Measurements from ENCODE around the gene GRIK4. TPM values are rescaled to one million over a fixed set of nuclear protein-coding genes. Genes with fewer than 3 reads are reported as not detected.
A peak's percentile ranks its signal among the peaks of the same experiment; 100 is the strongest.
"Not testable (repeated sequence)": the region's sequence is repeated elsewhere in the genome, so short reads cannot be mapped to it uniquely, and the experiment has no call there.

GRIK4 gene
- total RNA-seq, 1 experiment from 2014 or later: not detected

- DNase-seq (ENCODE audit: low read depth): no peak
Observed at GRCh38 chr11:120774591-120775386, 263.2 kb downstream of the GRIK4 start.

- no peak for DNase-seq (ENCODE audit: low read depth)
Observed at GRCh38 chr11:120775986-120776951, 264.7 kb downstream of the GRIK4 start.

DNA sequence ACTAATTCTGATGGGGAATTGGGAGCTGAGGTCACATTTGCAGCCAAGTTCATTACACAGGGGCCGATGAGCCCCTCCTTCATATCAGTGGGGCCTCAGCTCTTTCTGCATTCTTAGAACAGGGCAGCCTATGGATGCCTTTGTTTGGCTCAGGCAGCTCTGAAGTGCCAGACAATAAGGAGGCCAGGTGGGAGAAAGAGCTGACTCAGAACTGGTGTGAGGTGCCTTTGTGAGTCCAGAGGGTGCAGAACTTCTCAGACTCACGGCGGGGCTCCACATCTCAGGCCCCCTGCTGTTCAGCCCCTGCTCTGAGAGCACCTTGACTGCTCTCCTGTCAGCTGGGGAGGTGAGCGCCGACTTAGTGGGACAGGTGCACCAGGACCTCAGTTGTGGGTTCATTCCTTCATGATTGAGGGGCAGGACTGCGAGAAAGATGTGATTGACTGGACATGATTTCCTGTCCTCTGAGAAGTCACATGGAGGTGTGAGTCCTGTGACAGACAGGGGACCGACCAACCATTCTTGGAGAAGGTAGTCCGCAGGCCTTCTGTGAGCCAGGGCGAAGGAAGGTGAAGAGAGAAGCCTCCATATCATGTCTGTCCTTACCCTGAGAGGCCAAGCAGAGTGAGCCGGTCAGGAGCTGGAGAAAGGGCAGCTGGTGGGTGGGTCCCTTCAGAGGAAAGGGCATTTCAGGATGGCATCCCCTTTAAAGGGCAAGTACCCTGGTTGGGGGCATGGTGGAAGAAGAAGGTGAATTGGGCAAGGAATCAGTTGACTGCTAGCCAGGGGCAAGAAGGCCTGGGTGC lies 267.3 kb downstream of the GRIK4 start:
- no peak for DNase-seq (ENCODE audit: low read depth)

DNA sequence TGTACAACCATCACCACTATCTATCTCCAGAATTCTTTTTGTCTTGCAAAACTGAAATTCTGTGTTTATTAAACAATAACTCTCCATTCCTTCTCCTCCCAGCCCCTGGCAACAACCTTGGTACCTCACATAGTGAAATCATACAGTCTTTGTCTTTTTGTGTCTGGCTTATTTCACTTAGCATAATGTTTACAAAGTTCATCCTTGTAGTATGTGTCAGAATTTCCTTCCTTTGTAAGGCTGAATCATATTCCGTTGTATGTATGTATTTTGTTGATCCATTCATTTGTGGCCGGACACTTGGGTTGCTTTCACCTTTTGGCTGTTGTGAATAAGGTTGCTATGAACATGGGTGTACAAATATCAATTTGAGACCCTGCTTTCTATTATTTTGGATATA lies 268.7 kb downstream of the GRIK4 start:
- DNase-seq (ENCODE audit: low read depth): no peak

DNA sequence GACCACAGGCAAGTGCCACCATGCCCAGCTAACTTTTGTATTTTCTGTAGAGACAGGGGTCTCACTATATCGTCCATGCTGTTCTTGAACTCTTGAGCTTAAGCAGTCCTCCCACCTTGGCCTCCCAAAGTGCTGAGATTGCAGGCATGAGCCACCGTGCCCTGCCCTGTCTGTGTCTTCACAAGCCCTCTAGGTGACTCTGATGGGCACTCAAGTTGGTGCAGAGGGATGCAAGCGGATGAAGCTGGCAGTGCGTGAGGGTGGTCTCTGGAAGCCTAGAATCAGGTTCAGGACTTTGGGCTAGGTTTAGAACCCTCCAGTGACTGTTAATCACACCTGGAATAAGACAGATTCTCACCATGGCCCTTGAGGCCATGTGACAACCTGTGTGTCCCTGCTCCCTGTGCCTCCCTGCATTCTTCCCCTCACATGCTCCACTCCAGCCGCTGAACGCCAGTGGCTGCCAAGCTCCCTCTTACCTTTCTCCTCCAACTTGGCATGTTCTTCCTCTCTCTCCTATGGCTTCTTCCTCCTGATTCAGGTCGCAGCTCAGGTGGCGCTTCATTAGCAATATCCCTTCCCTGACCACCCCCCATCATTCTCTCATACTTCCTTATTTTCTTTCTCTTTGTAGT lies 270.1 kb downstream of the GRIK4 start:
- no peak for DNase-seq (ENCODE audit: low read depth)

GRCh38 chr11:120784566-120785251 lies 273.2 kb downstream of the GRIK4 start:
- DNase-seq (ENCODE audit: low read depth): no peak

- no peak for DNase-seq (ENCODE audit: low read depth)
Observed at GRCh38 chr11:120785576-120785975, 274.0 kb downstream of the GRIK4 start.

DNA sequence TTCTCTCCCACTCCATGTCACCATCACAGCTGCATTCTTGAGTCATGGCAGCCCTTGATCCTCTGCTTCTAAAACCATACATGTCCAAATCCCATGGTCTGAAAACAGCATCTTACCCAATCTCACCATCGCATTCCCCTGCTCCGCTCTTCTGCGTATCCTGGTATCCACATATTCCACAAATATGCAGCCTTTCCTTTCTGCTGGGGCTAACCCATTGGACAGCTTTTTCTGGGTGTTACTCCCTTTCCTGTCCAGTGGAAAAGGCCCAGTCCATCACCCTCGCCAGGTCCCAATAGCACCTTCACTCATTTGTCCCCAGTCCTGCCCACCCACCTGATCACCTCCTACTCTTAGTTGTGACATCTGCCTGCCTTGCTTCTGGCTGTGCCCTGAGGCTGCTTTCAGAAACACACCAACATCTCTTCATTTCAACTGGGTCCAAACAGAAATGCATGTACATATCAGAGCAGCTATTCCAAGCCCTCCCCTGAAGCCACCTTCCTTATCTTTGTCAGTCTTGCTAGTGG lies 274.7 kb downstream of the GRIK4 start:
- no peak for DNase-seq (ENCODE audit: low read depth)

- not testable (repeated sequence) for DNase-seq (ENCODE audit: low read depth)
Observed at GRCh38 chr11:120787224-120787623, 275.7 kb downstream of the GRIK4 start.

DNA sequence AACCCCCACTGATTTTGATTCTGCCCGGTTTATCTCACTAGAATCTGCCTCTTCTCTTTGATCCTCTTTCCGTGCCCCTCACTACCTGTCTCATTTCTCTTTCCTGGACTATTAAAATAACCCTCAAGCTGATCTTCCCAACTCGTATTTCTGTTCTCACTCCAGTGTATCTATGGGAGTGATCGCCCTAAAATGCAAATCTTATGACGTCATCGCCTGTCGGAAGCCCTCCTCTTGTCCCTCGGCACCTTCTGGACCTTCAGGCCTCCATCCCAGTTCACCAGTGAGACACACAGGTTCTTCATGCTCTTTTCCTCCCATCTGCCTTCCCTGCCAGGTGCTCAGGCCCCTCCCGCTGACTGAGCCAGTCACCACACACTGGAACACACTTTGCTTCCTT lies 277.8 kb downstream of the GRIK4 start:
- DNase-seq (ENCODE audit: low read depth): no peak

DNA sequence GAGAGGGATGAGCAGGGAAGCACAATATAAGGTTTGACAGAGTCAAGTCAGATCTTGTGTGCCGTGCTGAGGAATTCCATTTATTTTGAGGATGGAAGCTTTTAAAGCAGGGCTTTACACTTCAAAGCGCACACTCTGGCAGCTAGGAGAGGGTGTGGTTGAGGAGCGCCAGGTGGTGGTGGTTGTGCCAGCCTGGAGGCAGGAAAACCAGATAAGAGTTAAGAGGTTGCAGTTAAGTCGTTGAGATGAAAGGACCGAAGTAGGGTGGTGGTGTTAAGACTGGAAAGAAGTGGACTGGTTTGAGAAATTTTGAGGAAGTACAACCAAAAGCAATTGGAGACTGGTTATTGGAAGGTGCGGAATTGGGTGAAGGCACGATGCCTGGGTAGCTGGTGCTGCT lies 280.8 kb downstream of the GRIK4 start:
- no peak for DNase-seq (ENCODE audit: low read depth)

DNA sequence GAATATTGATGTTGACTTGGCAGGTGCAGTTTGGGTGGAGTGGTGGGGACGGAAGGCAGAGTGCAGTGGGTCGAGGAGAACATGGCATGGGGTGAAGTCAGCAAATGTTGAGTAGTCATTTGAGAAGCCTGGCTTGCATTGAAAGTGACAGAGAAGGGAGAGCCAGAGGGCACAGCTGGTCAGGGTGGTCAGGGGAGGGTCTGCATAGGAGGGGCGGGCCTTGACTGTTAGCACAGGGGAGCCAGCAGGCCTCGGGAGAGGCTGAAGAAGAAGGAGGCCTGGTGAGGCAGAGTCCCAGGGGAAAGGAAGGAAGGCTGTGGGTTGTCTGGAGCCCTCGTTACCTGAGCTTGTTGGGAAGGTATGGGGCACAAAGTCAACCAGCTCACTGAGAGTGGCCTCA lies 281.6 kb downstream of the GRIK4 start:
- DNase-seq (ENCODE audit: low read depth): no peak

DNA sequence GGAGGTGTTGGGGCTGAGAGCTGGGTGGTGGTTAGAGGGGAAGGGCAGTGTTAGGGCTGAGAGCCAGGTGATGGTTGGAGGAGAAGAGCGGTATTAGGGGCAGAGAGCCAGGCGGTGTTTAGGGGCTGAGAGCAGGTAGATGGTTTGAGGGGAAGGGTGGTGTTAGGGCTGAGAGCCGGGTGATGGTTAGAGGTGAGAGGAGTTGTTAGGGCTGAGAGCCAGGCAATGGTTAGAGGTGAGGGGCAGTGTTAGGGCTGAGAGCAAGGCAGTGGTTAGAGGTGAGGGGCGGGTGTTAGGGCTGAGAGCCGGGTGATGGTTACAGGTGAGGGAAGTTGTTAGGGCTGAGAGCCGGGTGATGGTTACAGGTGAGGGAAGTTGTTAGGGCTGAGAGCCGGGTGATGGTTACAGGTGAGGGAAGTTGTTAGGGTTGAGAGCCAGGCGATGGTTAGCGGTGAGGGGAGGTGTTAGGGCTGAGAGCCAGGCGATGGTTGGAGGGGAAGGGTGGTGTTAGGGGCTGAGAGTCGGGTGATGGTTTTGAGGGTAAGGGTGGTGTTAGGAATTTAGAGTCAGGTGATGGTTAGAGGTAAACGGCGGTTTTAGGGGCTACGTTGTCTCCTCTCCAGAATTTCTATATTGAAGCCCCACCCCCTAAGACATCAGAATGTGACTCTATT lies 282.4 kb downstream of the GRIK4 start:
- no peak for DNase-seq (ENCODE audit: low read depth)

GRCh38 chr11:120794748-120795147 lies 283.2 kb downstream of the GRIK4 start:
- DNase-seq (ENCODE audit: low read depth): no peak

DNA sequence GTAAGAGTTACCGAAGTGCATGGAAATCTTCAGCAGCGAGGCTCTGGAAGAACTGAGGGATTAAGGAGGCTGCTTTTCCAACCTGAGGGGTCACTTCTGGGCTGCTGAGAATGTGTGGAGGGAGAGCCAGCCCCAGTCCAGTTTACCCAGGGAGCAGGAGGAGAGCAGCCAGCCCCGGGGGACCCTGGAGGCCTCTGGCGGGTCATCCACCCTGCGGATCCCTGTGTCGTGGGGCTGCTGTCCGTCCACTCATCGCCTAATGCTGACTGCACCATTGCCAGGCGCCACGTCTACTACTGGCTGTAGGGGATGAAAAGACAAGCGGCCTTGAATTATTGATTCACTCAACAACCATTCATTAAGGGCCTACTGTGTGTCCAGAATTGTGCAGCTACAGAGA lies 283.6 kb downstream of the GRIK4 start:
- DNase-seq (ENCODE audit: low read depth): no peak

DNA sequence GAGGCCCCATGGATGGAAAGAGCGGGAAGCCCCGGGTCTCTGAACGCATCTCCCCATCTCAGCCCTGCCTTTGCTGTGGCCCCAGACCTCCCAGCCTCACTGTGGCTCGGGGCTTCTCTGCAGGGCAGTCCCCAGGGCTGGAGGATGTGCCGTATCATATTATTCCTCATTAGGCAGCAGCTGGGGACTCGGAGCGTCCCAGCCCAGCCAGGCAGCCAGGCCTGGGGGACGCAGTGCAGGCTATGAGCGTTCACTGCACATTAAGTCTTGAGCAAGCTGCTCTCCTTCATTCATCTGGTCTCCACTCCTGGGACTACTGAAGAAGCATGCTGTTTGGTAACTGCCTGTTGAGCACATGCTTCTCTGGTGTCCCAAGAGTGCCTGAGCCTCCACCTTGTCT lies 285.6 kb downstream of the GRIK4 start:
- no peak for DNase-seq (ENCODE audit: low read depth)

- DNase-seq (ENCODE audit: low read depth): no peak
Observed at GRCh38 chr11:120798854-120799253, 287.3 kb downstream of the GRIK4 start.

DNA sequence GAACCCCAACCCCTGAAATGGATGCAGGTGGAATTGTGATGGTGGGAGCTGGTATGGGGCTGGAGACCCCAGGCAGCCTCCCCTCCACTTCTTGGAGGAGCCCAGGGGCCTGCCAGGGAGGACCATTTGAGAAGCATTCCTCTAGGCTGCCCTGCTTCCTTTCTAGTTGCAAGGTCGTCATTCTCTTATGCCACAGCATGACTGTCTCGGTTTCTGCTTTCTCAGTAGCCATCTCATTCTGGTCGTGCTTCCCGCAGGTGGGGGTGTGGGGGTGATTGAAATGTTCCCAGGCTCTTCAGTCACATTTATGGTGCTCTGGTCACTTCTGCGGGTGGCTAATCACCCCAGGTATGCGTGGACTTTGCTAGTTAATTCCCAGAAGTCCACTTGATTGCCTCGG lies 288.7 kb downstream of the GRIK4 start:
- peak; percentile 8 for DNase-seq (ENCODE audit: low read depth)
